HepG2 (cell line): ENCODE measurements around the gene CBFA2T2. TPM values are rescaled to one million over a fixed set of nuclear protein-coding genes. Genes with fewer than 3 reads are reported as not detected.

Experiments
- FOXP1 ChIP-seq, 2 experiments: fragments of 450-650 bp in 1 of 2; IDR thresholded peaks; 2 replicates each; pipeline ENCODE4 v1.6.1; 2017 to 2018; ENCODE audit warnings: antibody characterized with exemption in 1 of 2
- HMG20A ChIP-seq: IDR thresholded peaks from 2 replicates; pipeline ENCODE4 v1.6.1; 2016; ENCODE audit warnings: borderline replicate concordance
- HNRNPLL ChIP-seq: fragments of 200-400 bp; formaldehyde crosslinking; IDR thresholded peaks from 2 replicates; pipeline ENCODE4 v1.6.1; 2017; ENCODE audit warnings: mild to moderate bottlenecking, low read depth, low read length; ENCODE audit not compliant: poor library complexity, severe bottlenecking
- HNRNPUL1 ChIP-seq: fragments of 200-400 bp; formaldehyde crosslinking; IDR thresholded peaks from 2 replicates; pipeline ENCODE4 v1.6.1; 2017; ENCODE audit warnings: low read depth, mild to moderate bottlenecking, low read length, moderate library complexity
- JUNB ChIP-seq: sonication (generic); formaldehyde crosslinking; IDR thresholded peaks from 2 replicates; pipeline ENCODE4 v1.8.0; 2022; ENCODE audit warnings: missing genetic modification reagents, mild to moderate bottlenecking, borderline replicate concordance
- MAFK ChIP-seq, 2 experiments: IDR thresholded peaks in 1 of 2; conservative IDR thresholded peaks in 1 of 2; 2 replicates each; pipeline ENCODE4 v1.6.1; 2011; ENCODE audit warnings: improper control_type of control experiment in 2 of 2, low read length in 2 of 2
- NAIF1 ChIP-seq: sonication (generic); formaldehyde crosslinking; IDR thresholded peaks from 2 replicates; pipeline ENCODE4 v1.5.0; 2020; ENCODE audit warnings: mild to moderate bottlenecking, missing genetic modification reagents, borderline replicate concordance
- NCOA2 ChIP-seq: sonication (generic); formaldehyde crosslinking; IDR thresholded peaks from 2 replicates; pipeline ENCODE4 v1.8.0; 2022; ENCODE audit warnings: inconsistent platforms
- NFKB2 ChIP-seq: sonication (generic); formaldehyde crosslinking; IDR thresholded peaks from 2 replicates; pipeline ENCODE4 v1.4.0; 2020; ENCODE audit warnings: missing genetic modification reagents, borderline replicate concordance
- PHF5A ChIP-seq: IDR thresholded peaks from one replicate; pipeline ENCODE4 v1.6.1; 2018; ENCODE audit warnings: low read depth, missing genetic modification reagents; ENCODE audit not compliant: unreplicated experiment
- SP1 ChIP-seq, 2 experiments: fragments of 450-650 bp in 1 of 2; sonication (generic) in 1 of 2; formaldehyde crosslinking in 1 of 2; IDR thresholded peaks; 2 replicates each; pipeline versions ENCODE4 v1.4.0 to v1.6.1; 2016 to 2020; ENCODE audit warnings: missing genetic modification reagents in 1 of 2
- ZFP82 ChIP-seq: sonication (generic); formaldehyde crosslinking; IDR thresholded peaks from 2 replicates; pipeline ENCODE4 v1.5.1; 2020; ENCODE audit warnings: mild to moderate bottlenecking, missing genetic modification reagents, borderline replicate concordance
- ZNF274 ChIP-seq: sonication (generic); formaldehyde crosslinking; IDR thresholded peaks from 2 replicates; pipeline ENCODE4 v1.5.1; 2020; ENCODE audit warnings: mild to moderate bottlenecking, missing genetic modification reagents
- polyA plus RNA-seq, 8 experiments: library from polyadenylated mRNA; depleted of rRNA in 3 of 8; stranded (reverse) in 7 of 8; unstranded in 1 of 8; fragments of >200 nt; fragmentation: Illumina TruSeq in 4 of 8; extraction: Trizol in 4 of 8; gene quantifications; 2 replicates each; pipeline versions ENCODE4 v1.2.1 to v1.2.3, GENCODE V29; 2011 to 2016; ENCODE audit warnings: low read depth in 4 of 8, missing spikeins in 1 of 8, mixed read lengths in 1 of 8; ENCODE audit not compliant: insufficient read depth in 1 of 8
- total RNA-seq, 5 experiments: library from RNA; depleted of rRNA; stranded (reverse); fragments of >200 nt; fragmentation: Illumina TruSeq; extraction: Trizol; gene quantifications; 2 replicates each; pipeline ENCODE4 v1.2.3, GENCODE V29; 2016; ENCODE audit warnings: low read depth in 1 of 5
- TF ChIP-seq, protein P1 (sequence below): sonication (generic); formaldehyde crosslinking; IDR thresholded peaks from 2 replicates; pipeline ENCODE4 v1.5.1; 2020; ENCODE audit warnings: mild to moderate bottlenecking, missing genetic modification reagents, moderate library complexity
- TF ChIP-seq, protein P2 (sequence below): sonication (generic); formaldehyde crosslinking; IDR thresholded peaks from 2 replicates; pipeline ENCODE4 v1.8.1; 2023; ENCODE audit warnings: mild to moderate bottlenecking, missing genetic modification reagents, borderline replicate concordance
- TF ChIP-seq, protein P3 (sequence below): sonication (generic); formaldehyde crosslinking; conservative IDR thresholded peaks from 2 replicates; pipeline ENCODE4 v1.8.0; 2022; ENCODE audit warnings: missing genetic modification reagents
- TF ChIP-seq, protein P4 (sequence below): sonication (generic); formaldehyde crosslinking; IDR thresholded peaks from 2 replicates; pipeline ENCODE4 v1.4.0; 2020; ENCODE audit warnings: missing genetic modification reagents, mild to moderate bottlenecking, borderline replicate concordance

Gene CBFA2T2
- total and polyA plus RNA-seq, 2 of the 13 experiments (the other 11 are each of a cell fraction or from before 2014, with no cell fraction given) = 6.3 to 21.2 TPM

DNA sequence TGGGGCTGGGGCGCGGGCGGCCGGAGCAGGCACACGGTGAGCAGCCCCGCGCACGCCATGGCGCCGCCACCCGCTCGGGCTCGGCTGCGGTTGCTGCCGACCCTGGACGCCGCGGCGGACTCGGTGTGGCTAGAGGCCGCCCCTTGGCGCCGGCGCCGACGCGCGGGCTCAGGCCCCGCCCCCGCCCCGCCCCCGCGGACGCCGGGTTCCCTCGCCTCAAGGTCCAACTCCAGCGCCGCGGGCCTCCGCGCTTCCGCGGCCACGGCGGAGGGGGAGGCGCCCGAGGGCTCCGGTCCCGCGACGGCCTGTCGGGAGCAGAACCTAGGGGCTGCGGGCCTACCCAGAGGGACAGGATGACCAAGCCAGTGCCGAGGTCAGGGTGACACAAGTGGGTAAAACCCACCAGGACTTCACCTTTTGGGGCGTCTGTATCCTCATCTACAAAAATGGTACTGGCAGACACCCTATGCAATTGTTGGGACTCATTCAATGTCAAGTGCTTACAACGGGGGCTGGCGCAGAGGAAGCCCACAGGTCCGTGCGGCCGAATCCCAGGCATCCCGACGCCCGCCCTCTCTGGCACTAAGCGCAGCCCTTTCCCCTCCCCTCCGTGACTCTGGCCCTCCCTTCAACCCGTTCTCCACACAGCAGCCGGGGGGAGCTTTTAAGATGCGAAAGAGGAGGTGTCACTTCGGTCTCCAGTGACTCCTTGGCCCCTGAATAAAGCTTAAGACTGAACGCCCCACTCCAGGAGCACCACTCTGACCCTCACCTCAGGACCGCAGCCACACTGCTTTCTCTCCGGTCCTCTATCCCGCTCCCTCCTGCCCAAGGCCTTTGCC lies 184.6 kb downstream of the CBFA2T2 start, which contains the start of gene NECAB3 (continued):
- TF ChIP-seq, protein P1, sequence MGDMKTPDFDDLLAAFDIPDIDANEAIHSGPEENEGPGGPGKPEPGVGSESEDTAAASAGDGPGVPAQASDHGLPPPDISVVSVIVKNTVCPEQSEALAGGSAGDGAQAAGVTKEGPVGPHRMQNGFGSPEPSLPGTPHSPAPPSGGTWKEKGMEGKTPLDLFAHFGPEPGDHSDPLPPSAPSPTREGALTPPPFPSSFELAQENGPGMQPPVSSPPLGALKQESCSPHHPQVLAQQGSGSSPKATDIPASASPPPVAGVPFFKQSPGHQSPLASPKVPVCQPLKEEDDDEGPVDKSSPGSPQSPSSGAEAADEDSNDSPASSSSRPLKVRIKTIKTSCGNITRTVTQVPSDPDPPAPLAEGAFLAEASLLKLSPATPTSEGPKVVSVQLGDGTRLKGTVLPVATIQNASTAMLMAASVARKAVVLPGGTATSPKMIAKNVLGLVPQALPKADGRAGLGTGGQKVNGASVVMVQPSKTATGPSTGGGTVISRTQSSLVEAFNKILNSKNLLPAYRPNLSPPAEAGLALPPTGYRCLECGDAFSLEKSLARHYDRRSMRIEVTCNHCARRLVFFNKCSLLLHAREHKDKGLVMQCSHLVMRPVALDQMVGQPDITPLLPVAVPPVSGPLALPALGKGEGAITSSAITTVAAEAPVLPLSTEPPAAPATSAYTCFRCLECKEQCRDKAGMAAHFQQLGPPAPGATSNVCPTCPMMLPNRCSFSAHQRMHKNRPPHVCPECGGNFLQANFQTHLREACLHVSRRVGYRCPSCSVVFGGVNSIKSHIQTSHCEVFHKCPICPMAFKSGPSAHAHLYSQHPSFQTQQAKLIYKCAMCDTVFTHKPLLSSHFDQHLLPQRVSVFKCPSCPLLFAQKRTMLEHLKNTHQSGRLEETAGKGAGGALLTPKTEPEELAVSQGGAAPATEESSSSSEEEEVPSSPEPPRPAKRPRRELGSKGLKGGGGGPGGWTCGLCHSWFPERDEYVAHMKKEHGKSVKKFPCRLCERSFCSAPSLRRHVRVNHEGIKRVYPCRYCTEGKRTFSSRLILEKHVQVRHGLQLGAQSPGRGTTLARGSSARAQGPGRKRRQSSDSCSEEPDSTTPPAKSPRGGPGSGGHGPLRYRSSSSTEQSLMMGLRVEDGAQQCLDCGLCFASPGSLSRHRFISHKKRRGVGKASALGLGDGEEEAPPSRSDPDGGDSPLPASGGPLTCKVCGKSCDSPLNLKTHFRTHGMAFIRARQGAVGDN = peak; percentile 93
- TF ChIP-seq HNRNPLL = peak; percentile 69
- TF ChIP-seq HMG20A (CRISPR knock-in tag) = no peak
- TF ChIP-seq NAIF1 (CRISPR knock-in tag) = peak; percentile 68; the same call in 1 of the 2 replicates
- TF ChIP-seq PHF5A = peak; percentile 43
- TF ChIP-seq, protein P2, sequence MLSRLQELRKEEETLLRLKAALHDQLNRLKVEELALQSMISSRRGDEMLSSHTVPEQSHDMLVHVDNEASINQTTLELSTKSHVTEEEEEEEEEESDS = no peak
- no peak for TF ChIP-seq HNRNPUL1
- TF ChIP-seq NFKB2 (CRISPR knock-in tag) = peak; percentile 92
- TF ChIP-seq MAFK (conservative IDR thresholded peaks at IDR 0.05 in 1 of 2, IDR thresholded peaks at IDR 0.05 in 1 of 2; ENCODE audit: low read length in 2 of 2) = no peak
- TF ChIP-seq FOXP1 (IDR thresholded peaks at IDR 0.05) = no peak
- peak; percentile 25; the same call in 1 of the 2 replicates for TF ChIP-seq FOXP1 (CRISPR knock-in tag; IDR thresholded peaks at IDR 0.05)
- TF ChIP-seq, protein P3, sequence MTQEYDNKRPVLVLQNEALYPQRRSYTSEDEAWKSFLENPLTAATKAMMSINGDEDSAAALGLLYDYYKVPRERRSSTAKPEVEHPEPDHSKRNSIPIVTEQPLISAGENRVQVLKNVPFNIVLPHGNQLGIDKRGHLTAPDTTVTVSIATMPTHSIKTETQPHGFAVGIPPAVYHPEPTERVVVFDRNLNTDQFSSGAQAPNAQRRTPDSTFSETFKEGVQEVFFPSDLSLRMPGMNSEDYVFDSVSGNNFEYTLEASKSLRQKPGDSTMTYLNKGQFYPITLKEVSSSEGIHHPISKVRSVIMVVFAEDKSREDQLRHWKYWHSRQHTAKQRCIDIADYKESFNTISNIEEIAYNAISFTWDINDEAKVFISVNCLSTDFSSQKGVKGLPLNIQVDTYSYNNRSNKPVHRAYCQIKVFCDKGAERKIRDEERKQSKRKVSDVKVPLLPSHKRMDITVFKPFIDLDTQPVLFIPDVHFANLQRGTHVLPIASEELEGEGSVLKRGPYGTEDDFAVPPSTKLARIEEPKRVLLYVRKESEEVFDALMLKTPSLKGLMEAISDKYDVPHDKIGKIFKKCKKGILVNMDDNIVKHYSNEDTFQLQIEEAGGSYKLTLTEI (CRISPR knock-in tag) = no peak
- peak; percentile 78 for TF ChIP-seq ZNF274 (CRISPR knock-in tag)
- TF ChIP-seq NCOA2 (CRISPR knock-in tag) = peak; percentile 6
- no peak for TF ChIP-seq JUNB (CRISPR knock-in tag)
- TF ChIP-seq SP1 (IDR thresholded peaks at IDR 0.05) = no peak
- peak; percentile 65 for TF ChIP-seq SP1 (CRISPR knock-in tag; IDR thresholded peaks at IDR 0.05)
- TF ChIP-seq ZFP82 (CRISPR knock-in tag) = peak; percentile 99; the same call in 1 of the 2 replicates
- TF ChIP-seq, protein P4, sequence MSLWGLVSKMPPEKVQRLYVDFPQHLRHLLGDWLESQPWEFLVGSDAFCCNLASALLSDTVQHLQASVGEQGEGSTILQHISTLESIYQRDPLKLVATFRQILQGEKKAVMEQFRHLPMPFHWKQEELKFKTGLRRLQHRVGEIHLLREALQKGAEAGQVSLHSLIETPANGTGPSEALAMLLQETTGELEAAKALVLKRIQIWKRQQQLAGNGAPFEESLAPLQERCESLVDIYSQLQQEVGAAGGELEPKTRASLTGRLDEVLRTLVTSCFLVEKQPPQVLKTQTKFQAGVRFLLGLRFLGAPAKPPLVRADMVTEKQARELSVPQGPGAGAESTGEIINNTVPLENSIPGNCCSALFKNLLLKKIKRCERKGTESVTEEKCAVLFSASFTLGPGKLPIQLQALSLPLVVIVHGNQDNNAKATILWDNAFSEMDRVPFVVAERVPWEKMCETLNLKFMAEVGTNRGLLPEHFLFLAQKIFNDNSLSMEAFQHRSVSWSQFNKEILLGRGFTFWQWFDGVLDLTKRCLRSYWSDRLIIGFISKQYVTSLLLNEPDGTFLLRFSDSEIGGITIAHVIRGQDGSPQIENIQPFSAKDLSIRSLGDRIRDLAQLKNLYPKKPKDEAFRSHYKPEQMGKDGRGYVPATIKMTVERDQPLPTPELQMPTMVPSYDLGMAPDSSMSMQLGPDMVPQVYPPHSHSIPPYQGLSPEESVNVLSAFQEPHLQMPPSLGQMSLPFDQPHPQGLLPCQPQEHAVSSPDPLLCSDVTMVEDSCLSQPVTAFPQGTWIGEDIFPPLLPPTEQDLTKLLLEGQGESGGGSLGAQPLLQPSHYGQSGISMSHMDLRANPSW (CRISPR knock-in tag) = peak; percentile 15; the same call in 1 of the 2 replicates
